Measurements from ENCODE around the gene MYLK. TPM values are rescaled to one million over a fixed set of nuclear protein-coding genes. Genes with fewer than 3 reads are reported as not detected.
A peak's percentile ranks its signal among the peaks of the same experiment; 100 is the strongest.
"Not testable (repeated sequence)": the region's sequence is repeated elsewhere in the genome, so short reads cannot be mapped to it uniquely, and the experiment has no call there.

MYLK gene
- total RNA-seq, 1 donor from 2014 or later: 24.3 TPM

GRCh38 chr3:123740391-123740822 is 143.7 kb downstream of the MYLK start:
- Mint-ChIP-seq H3K27ac (ENCODE audit: unreplicated experiment) (peak overlapping the region; percentile 43), H3K27me3 (ENCODE audit: unreplicated experiment) (no peaks in the 10 kb centered on the region), H3K4me3 (ENCODE audit: unreplicated experiment) (no peak overlapping the region), H3K36me3 (ENCODE audit: unreplicated experiment) (no peaks in the 10 kb centered on the region), H3K9me3 (ENCODE audit: unreplicated experiment) (no peaks in the 10 kb centered on the region), H3K4me1 (ENCODE audit: unreplicated experiment) (peaks cover 26% of the 10 kb centered on the region)
- DNase-seq (ENCODE audit: extremely low spot score, unreplicated experiment): no peak
- no peak for TF ChIP-seq CTCF (IDR thresholded peaks at IDR 0.05)

- DNase-seq (ENCODE audit: extremely low spot score, unreplicated experiment): no peak
- no peaks in the 10 kb centered on the region for H3K9me3 Mint-ChIP-seq (ENCODE audit: unreplicated experiment)
- H3K4me1 Mint-ChIP-seq (ENCODE audit: unreplicated experiment): peaks cover 30% of the 10 kb centered on the region
- H3K36me3 Mint-ChIP-seq (ENCODE audit: unreplicated experiment): no peaks in the 10 kb centered on the region
- H3K27ac Mint-ChIP-seq (ENCODE audit: unreplicated experiment): peak overlapping the region; percentile 69
- no peaks in the 10 kb centered on the region for H3K27me3 Mint-ChIP-seq (ENCODE audit: unreplicated experiment)
- H3K4me3 Mint-ChIP-seq (ENCODE audit: unreplicated experiment): no peak overlapping the region
- no peak for TF ChIP-seq CTCF (IDR thresholded peaks at IDR 0.05)
These were observed 144.4 kb downstream of the MYLK start for GRCh38 chr3:123739754-123740153.

- Mint-ChIP-seq H3K36me3 (ENCODE audit: unreplicated experiment) (no peaks in the 10 kb centered on the region), H3K9me3 (ENCODE audit: unreplicated experiment) (no peaks in the 10 kb centered on the region), H3K4me1 (ENCODE audit: unreplicated experiment) (peaks cover 37% of the 10 kb centered on the region), H3K27me3 (ENCODE audit: unreplicated experiment) (no peaks in the 10 kb centered on the region), H3K4me3 (ENCODE audit: unreplicated experiment) (no peak overlapping the region), H3K27ac (ENCODE audit: unreplicated experiment) (peak overlapping the region; percentile 69)
- no peak for TF ChIP-seq CTCF (IDR thresholded peaks at IDR 0.05)
- no peak for DNase-seq (ENCODE audit: extremely low spot score, unreplicated experiment)
These were observed 145.0 kb downstream of the MYLK start for GRCh38 chr3:123739106-123739505.

GRCh38 chr3:123738522-123738921 is 145.6 kb downstream of the MYLK start:
- H3K27ac Mint-ChIP-seq (ENCODE audit: unreplicated experiment): not testable (repeated sequence)

GRCh38 chr3:123737168-123737567 is 147.0 kb downstream of the MYLK start:
- Mint-ChIP-seq H3K4me3 (ENCODE audit: unreplicated experiment) (no peak overlapping the region), H3K9me3 (ENCODE audit: unreplicated experiment) (no peaks in the 10 kb centered on the region), H3K27me3 (ENCODE audit: unreplicated experiment) (no peaks in the 10 kb centered on the region), H3K4me1 (ENCODE audit: unreplicated experiment) (peaks cover 44% of the 10 kb centered on the region), H3K36me3 (ENCODE audit: unreplicated experiment) (no peaks in the 10 kb centered on the region), H3K27ac (ENCODE audit: unreplicated experiment) (no peak overlapping the region)
- TF ChIP-seq CTCF (IDR thresholded peaks at IDR 0.05): no peak
- DNase-seq (ENCODE audit: extremely low spot score, unreplicated experiment): no peak

More at GRCh38 chr3:123738522-123738921, 145.6 kb downstream of the MYLK start:
- not testable (repeated sequence) for H3K36me3 Mint-ChIP-seq (ENCODE audit: unreplicated experiment); H3K9me3 Mint-ChIP-seq (ENCODE audit: unreplicated experiment); H3K27me3 Mint-ChIP-seq (ENCODE audit: unreplicated experiment); DNase-seq (ENCODE audit: extremely low spot score, unreplicated experiment); H3K4me3 Mint-ChIP-seq (ENCODE audit: unreplicated experiment)
- peaks cover 42% of the 10 kb centered on the region for H3K4me1 Mint-ChIP-seq (ENCODE audit: unreplicated experiment)

- no peaks in the 10 kb centered on the region for H3K27me3 Mint-ChIP-seq (ENCODE audit: unreplicated experiment)
- no peak for TF ChIP-seq CTCF (IDR thresholded peaks at IDR 0.05)
- H3K27ac Mint-ChIP-seq (ENCODE audit: unreplicated experiment): peak overlapping the region; percentile 33
- no peaks in the 10 kb centered on the region for H3K36me3 Mint-ChIP-seq (ENCODE audit: unreplicated experiment)
- H3K9me3 Mint-ChIP-seq (ENCODE audit: unreplicated experiment): no peaks in the 10 kb centered on the region
- H3K4me1 Mint-ChIP-seq (ENCODE audit: unreplicated experiment): peaks cover 36% of the 10 kb centered on the region
- no peak for DNase-seq (ENCODE audit: extremely low spot score, unreplicated experiment)
- no peak overlapping the region for H3K4me3 Mint-ChIP-seq (ENCODE audit: unreplicated experiment)
These were observed 148.7 kb downstream of the MYLK start for GRCh38 chr3:123735456-123735855.
